ENCODE measurements around the gene C3orf52. TPM values are rescaled to one million over a fixed set of nuclear protein-coding genes. Genes with fewer than 3 reads are reported as not detected.

Gene C3orf52
- total RNA-seq, 1 donor from 2014 or later: 42.5 TPM

- H3K36me3 ChIP-seq (ENCODE audit: control insufficient read depth, insufficient read depth, low read length): no peaks in the 10 kb centered on the region
- TF ChIP-seq, protein P1, sequence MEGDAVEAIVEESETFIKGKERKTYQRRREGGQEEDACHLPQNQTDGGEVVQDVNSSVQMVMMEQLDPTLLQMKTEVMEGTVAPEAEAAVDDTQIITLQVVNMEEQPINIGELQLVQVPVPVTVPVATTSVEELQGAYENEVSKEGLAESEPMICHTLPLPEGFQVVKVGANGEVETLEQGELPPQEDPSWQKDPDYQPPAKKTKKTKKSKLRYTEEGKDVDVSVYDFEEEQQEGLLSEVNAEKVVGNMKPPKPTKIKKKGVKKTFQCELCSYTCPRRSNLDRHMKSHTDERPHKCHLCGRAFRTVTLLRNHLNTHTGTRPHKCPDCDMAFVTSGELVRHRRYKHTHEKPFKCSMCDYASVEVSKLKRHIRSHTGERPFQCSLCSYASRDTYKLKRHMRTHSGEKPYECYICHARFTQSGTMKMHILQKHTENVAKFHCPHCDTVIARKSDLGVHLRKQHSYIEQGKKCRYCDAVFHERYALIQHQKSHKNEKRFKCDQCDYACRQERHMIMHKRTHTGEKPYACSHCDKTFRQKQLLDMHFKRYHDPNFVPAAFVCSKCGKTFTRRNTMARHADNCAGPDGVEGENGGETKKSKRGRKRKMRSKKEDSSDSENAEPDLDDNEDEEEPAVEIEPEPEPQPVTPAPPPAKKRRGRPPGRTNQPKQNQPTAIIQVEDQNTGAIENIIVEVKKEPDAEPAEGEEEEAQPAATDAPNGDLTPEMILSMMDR (IDR thresholded peaks at IDR 0.05; ENCODE audit: insufficient read depth, low read length, poor library complexity, severe bottlenecking): no peak
- no peak overlapping the region for H3K4me3 ChIP-seq (ENCODE audit: low read depth, low read length)
- H3K27me3 ChIP-seq (ENCODE audit: control insufficient read depth, insufficient read depth, low read length): no peaks in the 10 kb centered on the region
- DNase-seq (ENCODE audit: low read depth): no peak
Observed at GRCh38 chr3:112138219-112138969, 52.2 kb downstream of the C3orf52 start.

DNA sequence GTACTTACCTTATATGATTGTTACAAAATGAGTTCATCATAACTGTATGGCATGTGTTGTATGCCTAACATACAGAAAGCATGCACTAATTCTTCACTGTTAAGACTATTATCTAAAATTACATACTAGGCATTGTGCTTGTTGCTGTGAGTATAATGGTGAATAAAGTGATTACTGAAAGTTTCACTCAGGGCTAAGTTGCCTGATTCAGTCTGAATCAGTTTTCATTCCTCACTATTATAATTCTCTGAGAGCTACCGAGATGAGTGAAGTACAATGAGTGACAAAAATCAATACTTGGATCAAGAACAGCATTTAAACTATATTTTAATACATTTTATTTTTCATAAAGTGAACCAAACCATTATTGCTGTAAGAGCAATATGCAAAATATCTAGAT lies 54.4 kb downstream of the C3orf52 start:
- Histone ChIP-seq H3K36me3 (ENCODE audit: control insufficient read depth, insufficient read depth, low read length) (no peaks in the 10 kb centered on the region), H3K27me3 (ENCODE audit: control insufficient read depth, insufficient read depth, low read length) (no peaks in the 10 kb centered on the region), H3K4me3 (ENCODE audit: low read depth, low read length) (no peak overlapping the region)
- TF ChIP-seq, protein P1 (IDR thresholded peaks at IDR 0.05; ENCODE audit: insufficient read depth, low read length, poor library complexity, severe bottlenecking): no peak
- no peak for DNase-seq (ENCODE audit: low read depth)

- H3K4me3 ChIP-seq (ENCODE audit: low read depth, low read length): no peak overlapping the region
- H3K36me3 ChIP-seq (ENCODE audit: control insufficient read depth, insufficient read depth, low read length): no peaks in the 10 kb centered on the region
- no peaks in the 10 kb centered on the region for H3K27me3 ChIP-seq (ENCODE audit: control insufficient read depth, insufficient read depth, low read length)
- TF ChIP-seq, protein P1 (IDR thresholded peaks at IDR 0.05; ENCODE audit: insufficient read depth, low read length, poor library complexity, severe bottlenecking): no peak
- no peak for DNase-seq (ENCODE audit: low read depth)
Observed at GRCh38 chr3:112141293-112141692, 55.1 kb downstream of the C3orf52 start.

- no peaks in the 10 kb centered on the region for H3K27me3 ChIP-seq (ENCODE audit: control insufficient read depth, insufficient read depth, low read length)
- TF ChIP-seq, protein P1 (IDR thresholded peaks at IDR 0.05; ENCODE audit: insufficient read depth, low read length, poor library complexity, severe bottlenecking): no peak
- H3K36me3 ChIP-seq (ENCODE audit: control insufficient read depth, insufficient read depth, low read length): no peaks in the 10 kb centered on the region
- H3K4me3 ChIP-seq (ENCODE audit: low read depth, low read length): no peak overlapping the region
- no peak for DNase-seq (ENCODE audit: low read depth)
Observed at GRCh38 chr3:112143251-112143650, 57.1 kb downstream of the C3orf52 start.

DNA sequence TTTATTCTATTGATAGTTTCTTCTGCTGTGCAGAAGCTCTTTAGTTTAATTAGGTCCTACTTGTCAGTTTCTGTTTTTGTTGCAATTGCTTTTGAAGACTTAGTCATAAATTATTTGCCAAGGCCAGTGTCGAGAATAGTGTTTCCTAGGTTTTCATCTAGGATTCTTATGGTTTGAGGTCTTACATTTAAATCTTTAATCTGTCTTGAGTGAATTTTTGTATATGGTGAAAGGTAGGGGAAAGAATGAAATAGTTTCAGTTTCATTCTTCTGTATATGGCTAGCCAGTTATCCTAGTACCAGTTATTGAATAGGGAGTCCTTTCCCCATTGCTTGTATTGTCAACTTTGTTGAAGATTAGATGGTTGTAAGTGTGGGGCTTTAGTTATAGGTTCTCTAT lies 57.5 kb downstream of the C3orf52 start:
- no peaks in the 10 kb centered on the region for H3K36me3 ChIP-seq (ENCODE audit: control insufficient read depth, insufficient read depth, low read length)
- no peaks in the 10 kb centered on the region for H3K27me3 ChIP-seq (ENCODE audit: control insufficient read depth, insufficient read depth, low read length)
- no peak overlapping the region for H3K4me3 ChIP-seq (ENCODE audit: low read depth, low read length)
- no peak for DNase-seq (ENCODE audit: low read depth)
- TF ChIP-seq, protein P1 (IDR thresholded peaks at IDR 0.05; ENCODE audit: insufficient read depth, low read length, poor library complexity, severe bottlenecking): no peak

DNA sequence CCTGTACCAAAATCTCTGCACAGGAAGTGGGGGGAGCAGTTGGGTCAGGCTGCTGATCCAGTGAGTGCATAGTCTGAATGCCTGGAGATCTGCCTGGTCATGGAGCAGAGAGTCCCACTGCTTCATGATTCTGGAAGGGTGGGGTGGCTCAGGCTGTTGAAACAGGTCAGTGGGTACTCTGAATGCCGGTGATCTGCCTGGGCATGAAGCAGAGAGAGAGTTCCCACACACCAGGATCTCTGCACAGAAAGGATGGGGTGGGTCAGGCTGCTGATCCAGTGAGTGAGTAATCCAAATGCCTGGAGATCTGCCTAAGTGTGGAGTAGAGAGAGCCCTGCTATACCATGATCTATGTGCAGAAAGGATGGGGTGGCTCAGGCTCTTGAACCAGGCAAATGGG lies 62.9 kb downstream of the C3orf52 start:
- H3K4me3 ChIP-seq (ENCODE audit: low read depth, low read length): no peak overlapping the region
- no peaks in the 10 kb centered on the region for H3K27me3 ChIP-seq (ENCODE audit: control insufficient read depth, insufficient read depth, low read length)
- no peak for DNase-seq (ENCODE audit: low read depth)
- TF ChIP-seq, protein P1 (IDR thresholded peaks at IDR 0.05; ENCODE audit: insufficient read depth, low read length, poor library complexity, severe bottlenecking): no peak
- no peaks in the 10 kb centered on the region for H3K36me3 ChIP-seq (ENCODE audit: control insufficient read depth, insufficient read depth, low read length)
